Activated CD4-positive, alpha-beta T cell treated with anti-CD3 and anti-CD28 coated beads for 1 hour (primary cell): ENCODE measurements around the gene ATP1B4.

Experiments
- DNase-seq: peaks from one replicate; pipeline ENCODE4 v3.0.0-alpha.2; 2020

ATP1B4 gene

GRCh38 chrX:120377179-120377578, 15.3 kb downstream of the ATP1B4 start:
- DNase-seq, result no peak

- no peak for DNase-seq
These were observed 15.8 kb downstream of the ATP1B4 start for GRCh38 chrX:120377715-120378114.

- DNase-seq, result no peak
These were observed 16.7 kb downstream of the ATP1B4 start for GRCh38 chrX:120378570-120378969.

GRCh38 chrX:120379937-120380681, 18.2 kb downstream of the ATP1B4 start:
- DNase-seq, result no peak

GRCh38 chrX:120380699-120381098, 18.8 kb downstream of the ATP1B4 start:
- no peak for DNase-seq

GRCh38 chrX:120401301-120401700, 39.4 kb downstream of the ATP1B4 start:
- DNase-seq, result no peak

GRCh38 chrX:120402369-120402768, 40.5 kb downstream of the ATP1B4 start:
- no peak for DNase-seq

GRCh38 chrX:120406638-120407037, 44.7 kb downstream of the ATP1B4 start:
- DNase-seq, result no peak

GRCh38 chrX:120408168-120408567, 46.3 kb downstream of the ATP1B4 start:
- no peak for DNase-seq

GRCh38 chrX:120419463-120419862, 57.6 kb downstream of the ATP1B4 start:
- DNase-seq, result no peak

- DNase-seq, result no peak
These were observed 64.7 kb downstream of the ATP1B4 start for GRCh38 chrX:120426599-120426998.

GRCh38 chrX:120428309-120428708, 66.4 kb downstream of the ATP1B4 start:
- DNase-seq, result no peak

- no peak for DNase-seq
These were observed 68.1 kb downstream of the ATP1B4 start for GRCh38 chrX:120429776-120430540.
